Ishikawa (cell line): ENCODE results near the gene EPHA6.

ENCODE experiments used
- CEBPB ChIP-seq: IDR thresholded peaks from 2 replicates; pipeline ENCODE4 v1.6.1; 2012
- CREB1 ChIP-seq: IDR thresholded peaks from 2 replicates; pipeline ENCODE4 v1.6.1; 2012; ENCODE audit warnings: low read depth
- EGR1 ChIP-seq: IDR thresholded peaks from 2 replicates; pipeline ENCODE4 v1.6.1; 2012
- EP300 ChIP-seq: IDR thresholded peaks from 2 replicates; pipeline ENCODE4 v1.6.1; 2012; ENCODE audit warnings: borderline replicate concordance
- FOXM1 ChIP-seq: IDR thresholded peaks from 2 replicates; pipeline ENCODE4 v1.6.1; 2012; ENCODE audit warnings: low read depth, borderline replicate concordance
- NFIC ChIP-seq: IDR thresholded peaks from 2 replicates; pipeline ENCODE4 v1.6.1; 2012
- RAD21 ChIP-seq: IDR thresholded peaks from 2 replicates; pipeline ENCODE4 v1.6.1; 2012; ENCODE audit warnings: low read depth
- TAF1 ChIP-seq: IDR thresholded peaks from 2 replicates; pipeline ENCODE4 v1.6.1; 2012; ENCODE audit warnings: low read depth, mild to moderate bottlenecking
- TCF12 ChIP-seq: IDR thresholded peaks from 2 replicates; pipeline ENCODE4 v1.6.1; 2012; ENCODE audit warnings: low read depth
- TEAD4 ChIP-seq: IDR thresholded peaks from 2 replicates; pipeline ENCODE4 v1.6.1; 2012
- YY1 ChIP-seq: IDR thresholded peaks from 2 replicates; pipeline ENCODE4 v1.6.1; 2012; ENCODE audit warnings: low read depth
- ZBTB7A ChIP-seq: IDR thresholded peaks from 2 replicates; pipeline ENCODE4 v1.6.1; 2012; ENCODE audit warnings: low read depth
- TF ChIP-seq, protein P1 (sequence below): IDR thresholded peaks from 2 replicates; pipeline ENCODE4 v1.6.1; 2012; ENCODE audit warnings: low read depth, mild to moderate bottlenecking
- TF ChIP-seq, protein P2 (sequence below): IDR thresholded peaks from 2 replicates; pipeline ENCODE4 v1.6.1; 2012
- TF ChIP-seq, protein P3 (sequence below): IDR thresholded peaks from 2 replicates; pipeline ENCODE4 v1.6.1; 2012

The EPHA6 gene

DNA sequence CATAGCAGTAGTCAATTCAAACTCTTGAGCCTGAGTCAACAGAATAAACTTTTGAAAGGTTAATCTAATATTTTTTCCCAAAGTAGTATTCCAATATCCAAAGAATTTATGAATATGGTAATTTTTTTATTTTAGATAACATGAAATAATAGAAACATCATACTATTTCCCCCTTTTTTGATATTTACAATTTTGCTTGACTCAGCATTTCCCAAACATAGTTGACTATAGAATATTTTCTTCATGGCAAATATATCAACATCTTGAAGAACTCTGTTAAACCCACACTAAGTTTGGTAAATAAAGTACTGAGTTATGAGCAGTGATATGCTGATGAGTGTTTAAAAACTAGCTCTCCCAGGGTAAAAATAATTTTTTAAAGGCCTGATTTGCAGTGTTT lies 570.2 kb downstream of the EPHA6 start:
- TF ChIP-seq TAF1 (no peak), FOXM1 (no peak), ZBTB7A (no peak), YY1 (no peak)

DNA sequence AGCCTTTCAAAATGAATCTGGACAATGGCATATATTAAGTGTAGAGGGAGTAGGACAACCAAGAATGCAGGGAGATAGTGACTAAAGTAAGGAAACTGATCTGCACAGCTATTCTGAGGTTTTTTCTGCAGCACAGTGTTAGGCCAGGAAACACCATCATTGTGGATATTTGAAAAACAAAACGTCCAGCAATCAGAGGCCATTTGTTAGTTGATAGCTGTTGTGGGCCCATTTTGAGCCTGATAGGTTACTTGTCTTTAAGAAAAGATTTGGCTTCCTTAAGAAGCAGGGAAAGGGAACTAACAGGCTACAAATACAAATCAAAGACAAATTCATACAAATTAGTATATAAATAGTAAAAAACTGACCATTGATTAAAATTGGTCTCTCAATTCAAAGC lies 574.4 kb downstream of the EPHA6 start:
- TF ChIP-seq, protein P1, sequence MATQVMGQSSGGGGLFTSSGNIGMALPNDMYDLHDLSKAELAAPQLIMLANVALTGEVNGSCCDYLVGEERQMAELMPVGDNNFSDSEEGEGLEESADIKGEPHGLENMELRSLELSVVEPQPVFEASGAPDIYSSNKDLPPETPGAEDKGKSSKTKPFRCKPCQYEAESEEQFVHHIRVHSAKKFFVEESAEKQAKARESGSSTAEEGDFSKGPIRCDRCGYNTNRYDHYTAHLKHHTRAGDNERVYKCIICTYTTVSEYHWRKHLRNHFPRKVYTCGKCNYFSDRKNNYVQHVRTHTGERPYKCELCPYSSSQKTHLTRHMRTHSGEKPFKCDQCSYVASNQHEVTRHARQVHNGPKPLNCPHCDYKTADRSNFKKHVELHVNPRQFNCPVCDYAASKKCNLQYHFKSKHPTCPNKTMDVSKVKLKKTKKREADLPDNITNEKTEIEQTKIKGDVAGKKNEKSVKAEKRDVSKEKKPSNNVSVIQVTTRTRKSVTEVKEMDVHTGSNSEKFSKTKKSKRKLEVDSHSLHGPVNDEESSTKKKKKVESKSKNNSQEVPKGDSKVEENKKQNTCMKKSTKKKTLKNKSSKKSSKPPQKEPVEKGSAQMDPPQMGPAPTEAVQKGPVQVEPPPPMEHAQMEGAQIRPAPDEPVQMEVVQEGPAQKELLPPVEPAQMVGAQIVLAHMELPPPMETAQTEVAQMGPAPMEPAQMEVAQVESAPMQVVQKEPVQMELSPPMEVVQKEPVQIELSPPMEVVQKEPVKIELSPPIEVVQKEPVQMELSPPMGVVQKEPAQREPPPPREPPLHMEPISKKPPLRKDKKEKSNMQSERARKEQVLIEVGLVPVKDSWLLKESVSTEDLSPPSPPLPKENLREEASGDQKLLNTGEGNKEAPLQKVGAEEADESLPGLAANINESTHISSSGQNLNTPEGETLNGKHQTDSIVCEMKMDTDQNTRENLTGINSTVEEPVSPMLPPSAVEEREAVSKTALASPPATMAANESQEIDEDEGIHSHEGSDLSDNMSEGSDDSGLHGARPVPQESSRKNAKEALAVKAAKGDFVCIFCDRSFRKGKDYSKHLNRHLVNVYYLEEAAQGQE = no peak
- TF ChIP-seq TEAD4 (no peak), TCF12 (no peak), ZBTB7A (no peak), NFIC (no peak), RAD21 (no peak), EP300 (no peak), YY1 (no peak), FOXM1 (no peak), EGR1 (no peak), TAF1 (no peak), CEBPB (no peak), CREB1 (no peak)
- TF ChIP-seq, protein P2, sequence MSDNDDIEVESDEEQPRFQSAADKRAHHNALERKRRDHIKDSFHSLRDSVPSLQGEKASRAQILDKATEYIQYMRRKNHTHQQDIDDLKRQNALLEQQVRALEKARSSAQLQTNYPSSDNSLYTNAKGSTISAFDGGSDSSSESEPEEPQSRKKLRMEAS = no peak
- TF ChIP-seq, protein P3, sequence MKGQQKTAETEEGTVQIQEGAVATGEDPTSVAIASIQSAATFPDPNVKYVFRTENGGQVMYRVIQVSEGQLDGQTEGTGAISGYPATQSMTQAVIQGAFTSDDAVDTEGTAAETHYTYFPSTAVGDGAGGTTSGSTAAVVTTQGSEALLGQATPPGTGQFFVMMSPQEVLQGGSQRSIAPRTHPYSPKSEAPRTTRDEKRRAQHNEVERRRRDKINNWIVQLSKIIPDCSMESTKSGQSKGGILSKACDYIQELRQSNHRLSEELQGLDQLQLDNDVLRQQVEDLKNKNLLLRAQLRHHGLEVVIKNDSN = no peak

DNA sequence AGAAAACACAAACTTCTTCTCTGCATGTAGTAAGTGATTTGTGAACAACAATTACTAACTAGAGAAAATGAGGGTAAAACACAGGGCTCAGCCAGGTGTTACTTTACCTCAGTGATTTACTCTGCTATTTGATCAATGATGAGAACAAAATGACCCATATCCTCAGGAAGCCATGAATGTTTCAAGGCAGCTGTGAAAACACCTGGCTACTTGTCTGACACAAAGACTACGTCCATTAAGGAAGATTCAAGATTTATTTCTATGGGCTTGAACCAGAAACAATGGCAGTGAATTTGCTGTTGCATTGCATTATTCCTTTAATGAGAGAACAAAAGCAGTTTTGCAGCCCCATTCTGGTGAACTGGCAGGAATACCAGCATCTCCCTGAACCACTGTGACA lies 575.5 kb downstream of the EPHA6 start:
- TF ChIP-seq CEBPB (no peak), YY1 (no peak), NFIC (no peak), CREB1 (no peak), FOXM1 (no peak), TCF12 (no peak), TEAD4 (no peak), EP300 (no peak), RAD21 (no peak), TAF1 (no peak), EGR1 (no peak), ZBTB7A (no peak)
- TF ChIP-seq, protein P3 = no peak
- TF ChIP-seq, protein P2 = no peak
- TF ChIP-seq, protein P1 = no peak

DNA sequence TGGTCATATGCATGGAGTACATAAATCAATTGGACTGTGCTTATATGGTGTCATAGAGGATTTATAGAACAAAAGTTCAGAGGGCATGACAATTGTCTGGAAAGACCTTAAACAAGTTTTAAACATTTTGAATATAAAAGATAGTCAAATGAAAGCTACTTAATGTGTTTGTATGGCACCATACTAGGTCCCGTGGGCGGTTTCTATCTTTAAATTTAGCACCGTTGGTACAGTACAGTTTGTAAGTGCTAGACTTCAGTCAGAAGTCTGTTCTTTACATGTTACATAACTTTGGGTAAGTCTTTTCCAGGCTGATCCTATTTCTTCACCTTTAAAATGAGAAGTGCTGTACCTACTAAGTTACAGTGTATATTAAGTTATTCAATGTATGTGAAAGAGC lies 576.8 kb downstream of the EPHA6 start:
- no peak for TF ChIP-seq NFIC
- no peak for TF ChIP-seq RAD21
- TF ChIP-seq CREB1 = no peak
- no peak for TF ChIP-seq YY1
- no peak for TF ChIP-seq CEBPB
- TF ChIP-seq, protein P2 = no peak
- no peak for TF ChIP-seq TCF12
- no peak for TF ChIP-seq EGR1
- TF ChIP-seq TEAD4 = no peak
- no peak for TF ChIP-seq TAF1
- TF ChIP-seq, protein P1 = no peak
- no peak for TF ChIP-seq FOXM1
- TF ChIP-seq ZBTB7A = no peak
- TF ChIP-seq, protein P3 = no peak
- TF ChIP-seq EP300 = no peak
